Activated CD4-positive, alpha-beta memory T cell treated with anti-CD3 and anti-CD28 coated beads for 36 hours (primary cell): Measurements from ENCODE around the gene SMIM8. TPM values are rescaled to one million over a fixed set of nuclear protein-coding genes. Genes with fewer than 3 reads are reported as not detected.

Experiments
- CTCF ChIA-PET: fragments of 350-600 bp; sonication (Branson Sonifier 250); formaldehyde crosslinking; loops from one replicate; lab custom pipeline; 2021; ENCODE audit warnings: antibody characterized with exemption, inconsistent platforms; lab: Charles Lee
- POLR2A ChIA-PET: fragments of 350-600 bp; sonication (Branson Sonifier 250); formaldehyde crosslinking; loops from one replicate; lab custom pipeline; 2021; ENCODE audit warnings: antibody characterized with exemption; lab: Charles Lee
- DNase-seq: peaks from one replicate; pipeline ENCODE4 v3.0.0-alpha.2; 2020
- H3K27ac Mint-ChIP-seq: one replicate; pipeline ENCODE4 v1.8.0; 2021; ENCODE audit warnings: mixed read lengths
- H3K27me3 Mint-ChIP-seq: one replicate; pipeline ENCODE4 v1.8.0; 2021; ENCODE audit warnings: mixed read lengths
- H3K36me3 Mint-ChIP-seq: one replicate; pipeline ENCODE4 v1.8.0; 2021; ENCODE audit warnings: mixed read lengths
- H3K4me1 Mint-ChIP-seq: one replicate; pipeline ENCODE4 v1.8.0; 2021; ENCODE audit warnings: low read depth, mixed read lengths
- H3K4me3 Mint-ChIP-seq: one replicate; pipeline ENCODE4 v1.8.0; 2021; ENCODE audit warnings: mild to moderate bottlenecking, mixed read lengths
- H3K9me3 Mint-ChIP-seq: one replicate; pipeline ENCODE4 v1.8.0; 2021; ENCODE audit warnings: mixed read lengths
- intact Hi-C: fragments of 100-400 bp; cut with micrococcal nuclease; formaldehyde crosslinking; loops from one replicate; pipeline ENCODE4 v1.15.1; 2023
- total RNA-seq, 2 experiments: library from RNA; stranded (reverse); gene quantifications; one replicate each; pipeline ENCODE4 v1.2.3, GENCODE V29; 2021

SMIM8 gene
- total RNA-seq, 2 experiments from 2014 or later: 7.6 to 8.1 TPM

DNA sequence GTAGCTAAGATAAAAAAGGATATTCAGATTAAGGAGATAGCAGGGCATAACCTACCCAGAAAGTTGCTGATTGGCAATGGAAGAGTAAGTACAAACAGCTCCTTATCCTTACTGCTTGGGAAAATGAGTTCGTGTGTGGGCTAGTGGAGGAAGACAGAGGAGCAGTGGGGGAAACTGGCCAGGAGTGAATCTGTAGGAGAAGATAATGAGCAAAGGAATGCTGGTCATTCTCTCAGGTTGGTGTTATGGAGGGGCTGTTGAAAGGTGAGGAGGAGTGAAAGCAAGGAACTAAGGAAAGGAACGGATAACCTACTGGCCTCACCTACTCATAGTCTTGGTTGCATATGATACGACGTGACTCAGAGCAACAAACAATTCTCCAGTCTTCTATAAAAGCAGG, 14.0 kb downstream of the SMIM8 start:
- CTCF ChIA-PET: interaction anchor here (1.4 kb wide), 1 partner anchor 14 kb away, joined by 4 read pairs; the partner anchor contains the start of gene SMIM8
- intact Hi-C loops: no loop called here
- H3K27me3 Mint-ChIP-seq: no peaks in the 10 kb centered on the region
- no peak overlapping the region for H3K4me3 Mint-ChIP-seq
- peaks cover 11% of the 10 kb centered on the region for H3K36me3 Mint-ChIP-seq
- H3K9me3 Mint-ChIP-seq: no peaks in the 10 kb centered on the region
- no peak for DNase-seq
- H3K27ac Mint-ChIP-seq: no peak overlapping the region
- POLR2A ChIA-PET: no interaction called here
- peaks cover 13% of the 10 kb centered on the region for H3K4me1 Mint-ChIP-seq

DNA sequence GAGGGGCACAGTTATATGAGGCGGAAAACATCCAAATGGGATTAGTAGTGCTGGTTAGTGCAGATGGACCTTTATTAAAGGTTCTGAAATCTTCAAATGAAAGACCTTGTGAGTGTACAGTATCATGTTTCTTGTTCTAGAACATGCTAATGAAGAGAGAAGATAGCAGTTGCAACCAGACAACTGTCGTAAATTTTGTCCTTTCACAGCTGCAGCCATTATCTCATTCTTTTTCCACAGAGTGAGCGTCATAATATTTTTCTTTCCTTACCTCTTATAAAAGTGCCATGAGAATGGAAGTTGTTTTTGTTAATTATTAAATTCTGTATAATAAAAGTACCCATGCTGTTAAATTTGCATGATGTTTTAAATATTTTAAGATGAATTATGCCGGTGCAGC, 17.8 kb downstream of the SMIM8 start:
- Mint-ChIP-seq H3K27ac (no peak overlapping the region), H3K36me3 (peaks cover 7% of the 10 kb centered on the region), H3K4me3 (no peak overlapping the region), H3K4me1 (no peaks in the 10 kb centered on the region), H3K9me3 (no peaks in the 10 kb centered on the region), H3K27me3 (no peaks in the 10 kb centered on the region)
- intact Hi-C loops: no loop called here
- ChIA-PET CTCF (interaction anchor here (1.1 kb wide), 1 partner anchor 19 kb away, joined by 3 read pairs; no protein-coding TSS in a partner anchor), POLR2A (no interaction called here)
- DNase-seq: no peak

- Mint-ChIP-seq H3K4me3 (no peak overlapping the region), H3K9me3 (no peaks in the 10 kb centered on the region), H3K27ac (no peak overlapping the region), H3K4me1 (no peaks in the 10 kb centered on the region), H3K27me3 (no peaks in the 10 kb centered on the region), H3K36me3 (peaks cover 10% of the 10 kb centered on the region)
- ChIA-PET POLR2A (no interaction called here), CTCF (no interaction called here)
- DNase-seq: no peak
- intact Hi-C loops: no loop called here
Observed at GRCh38 chr6:87341158-87341557, 18.8 kb downstream of the SMIM8 start.

GRCh38 chr6:87341899-87342298, 19.5 kb downstream of the SMIM8 start:
- H3K9me3 Mint-ChIP-seq: no peaks in the 10 kb centered on the region
- no peaks in the 10 kb centered on the region for H3K4me1 Mint-ChIP-seq
- ChIA-PET POLR2A (no interaction called here), CTCF (no interaction called here)
- no peak for DNase-seq
- H3K27me3 Mint-ChIP-seq: no peaks in the 10 kb centered on the region
- H3K4me3 Mint-ChIP-seq: no peak overlapping the region
- intact Hi-C loops: no loop called here
- no peak overlapping the region for H3K27ac Mint-ChIP-seq
- H3K36me3 Mint-ChIP-seq: peaks cover 10% of the 10 kb centered on the region

- ChIA-PET CTCF (no interaction called here), POLR2A (no interaction called here)
- H3K27ac Mint-ChIP-seq: no peak overlapping the region
- H3K36me3 Mint-ChIP-seq: peaks cover 10% of the 10 kb centered on the region
- H3K9me3 Mint-ChIP-seq: no peaks in the 10 kb centered on the region
- H3K27me3 Mint-ChIP-seq: no peaks in the 10 kb centered on the region
- no peak for DNase-seq
- H3K4me3 Mint-ChIP-seq: no peak overlapping the region
- no peaks in the 10 kb centered on the region for H3K4me1 Mint-ChIP-seq
- intact Hi-C loops: no loop called here
Observed at GRCh38 chr6:87342829-87343228, 20.4 kb downstream of the SMIM8 start.

- H3K4me1 Mint-ChIP-seq: no peaks in the 10 kb centered on the region
- POLR2A ChIA-PET: no interaction called here
- no peaks in the 10 kb centered on the region for H3K27me3 Mint-ChIP-seq
- H3K27ac Mint-ChIP-seq: no peak within 1 kb of the TSS
- DNase-seq: no peak
- peaks cover 7% of the 10 kb centered on the region for H3K36me3 Mint-ChIP-seq
- intact Hi-C loops: no loop called here
- H3K4me3 Mint-ChIP-seq: no peak within 1 kb of the TSS
- no peaks in the 10 kb centered on the region for H3K9me3 Mint-ChIP-seq
- CTCF ChIA-PET: no interaction called here
Observed at GRCh38 chr6:87344731-87345130, 22.3 kb downstream of the SMIM8 start, which contains the start of gene C6orf163. Gene C6orf163, plus strand, starts transcription at chr6:87344813. Its CDS starts 287 bp downstream, at chr6:87345100.

GRCh38 chr6:87346700-87347099, 24.3 kb downstream of the SMIM8 start:
- H3K27me3 Mint-ChIP-seq: no peaks in the 10 kb centered on the region
- H3K9me3 Mint-ChIP-seq: no peaks in the 10 kb centered on the region
- DNase-seq: no peak
- no peak overlapping the region for H3K27ac Mint-ChIP-seq
- H3K4me1 Mint-ChIP-seq: no peaks in the 10 kb centered on the region
- peaks cover 7% of the 10 kb centered on the region for H3K36me3 Mint-ChIP-seq
- ChIA-PET POLR2A (no interaction called here), CTCF (no interaction called here)
- intact Hi-C loops: no loop called here
- H3K4me3 Mint-ChIP-seq: no peak overlapping the region

- Mint-ChIP-seq H3K9me3 (no peaks in the 10 kb centered on the region), H3K4me1 (no peaks in the 10 kb centered on the region), H3K27ac (no peak overlapping the region), H3K27me3 (no peaks in the 10 kb centered on the region), H3K36me3 (peaks cover 6% of the 10 kb centered on the region), H3K4me3 (no peak overlapping the region)
- intact Hi-C loops: no loop called here
- POLR2A ChIA-PET: no interaction called here
- CTCF ChIA-PET: no interaction called here
- no peak for DNase-seq
Observed at GRCh38 chr6:87349896-87350295, 27.5 kb downstream of the SMIM8 start.

- POLR2A ChIA-PET: no interaction called here
- DNase-seq: no peak
- Mint-ChIP-seq H3K9me3 (no peaks in the 10 kb centered on the region), H3K27me3 (no peaks in the 10 kb centered on the region), H3K36me3 (no peaks in the 10 kb centered on the region), H3K27ac (no peak overlapping the region), H3K4me1 (no peaks in the 10 kb centered on the region), H3K4me3 (no peak overlapping the region)
- intact Hi-C loops: no loop called here
- CTCF ChIA-PET: no interaction called here
Observed at GRCh38 chr6:87350516-87350915, 28.1 kb downstream of the SMIM8 start.

DNA sequence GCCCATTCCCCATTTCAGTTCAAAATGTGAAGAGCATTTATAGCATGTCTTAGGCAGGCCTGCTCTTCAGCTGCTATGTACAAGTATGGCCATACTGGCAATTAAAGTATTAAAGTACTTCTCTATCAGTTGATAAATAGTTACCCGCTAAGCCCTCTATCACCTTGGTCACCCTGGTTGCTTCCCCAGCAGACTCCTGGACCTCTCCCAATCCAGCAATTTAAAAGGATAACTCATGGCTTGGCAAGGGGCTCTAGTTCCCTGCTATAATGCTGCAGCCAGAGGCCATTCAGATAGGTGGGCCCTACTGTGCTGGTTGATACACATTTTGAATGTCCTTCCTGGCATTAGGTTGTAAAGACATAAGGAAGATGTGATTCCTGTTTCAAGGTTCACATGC, 29.2 kb downstream of the SMIM8 start:
- CTCF ChIA-PET: no interaction called here
- H3K36me3 Mint-ChIP-seq: no peaks in the 10 kb centered on the region
- no peak overlapping the region for H3K27ac Mint-ChIP-seq
- no peaks in the 10 kb centered on the region for H3K27me3 Mint-ChIP-seq
- DNase-seq: no peak
- no peaks in the 10 kb centered on the region for H3K4me1 Mint-ChIP-seq
- H3K9me3 Mint-ChIP-seq: no peaks in the 10 kb centered on the region
- intact Hi-C loops: no loop called here
- POLR2A ChIA-PET: no interaction called here
- no peak overlapping the region for H3K4me3 Mint-ChIP-seq

DNA sequence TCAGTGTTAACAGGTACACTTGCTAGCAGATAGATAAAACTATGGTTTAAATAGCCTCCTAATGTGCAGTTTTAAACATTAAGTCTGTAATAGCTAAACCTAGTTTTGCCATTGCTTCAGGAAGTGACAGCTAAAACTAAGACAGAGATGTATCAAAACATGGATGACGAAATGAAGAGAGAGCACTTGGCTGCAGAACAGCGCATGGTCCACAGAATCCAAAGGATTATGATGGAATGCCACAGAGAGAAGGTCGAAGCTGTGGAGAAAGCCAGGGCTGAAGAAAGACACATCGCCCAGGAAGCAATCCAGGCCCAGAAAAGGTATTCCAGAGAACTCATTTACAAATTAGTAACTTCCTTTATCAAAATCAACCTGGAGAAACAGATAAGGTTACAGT, 33.8 kb downstream of the SMIM8 start:
- Mint-ChIP-seq H3K27me3 (no peaks in the 10 kb centered on the region), H3K4me1 (no peaks in the 10 kb centered on the region), H3K9me3 (no peaks in the 10 kb centered on the region), H3K36me3 (no peaks in the 10 kb centered on the region), H3K27ac (no peak overlapping the region), H3K4me3 (no peak overlapping the region)
- ChIA-PET CTCF (no interaction called here), POLR2A (no interaction called here)
- intact Hi-C loops: no loop called here
- DNase-seq: no peak

DNA sequence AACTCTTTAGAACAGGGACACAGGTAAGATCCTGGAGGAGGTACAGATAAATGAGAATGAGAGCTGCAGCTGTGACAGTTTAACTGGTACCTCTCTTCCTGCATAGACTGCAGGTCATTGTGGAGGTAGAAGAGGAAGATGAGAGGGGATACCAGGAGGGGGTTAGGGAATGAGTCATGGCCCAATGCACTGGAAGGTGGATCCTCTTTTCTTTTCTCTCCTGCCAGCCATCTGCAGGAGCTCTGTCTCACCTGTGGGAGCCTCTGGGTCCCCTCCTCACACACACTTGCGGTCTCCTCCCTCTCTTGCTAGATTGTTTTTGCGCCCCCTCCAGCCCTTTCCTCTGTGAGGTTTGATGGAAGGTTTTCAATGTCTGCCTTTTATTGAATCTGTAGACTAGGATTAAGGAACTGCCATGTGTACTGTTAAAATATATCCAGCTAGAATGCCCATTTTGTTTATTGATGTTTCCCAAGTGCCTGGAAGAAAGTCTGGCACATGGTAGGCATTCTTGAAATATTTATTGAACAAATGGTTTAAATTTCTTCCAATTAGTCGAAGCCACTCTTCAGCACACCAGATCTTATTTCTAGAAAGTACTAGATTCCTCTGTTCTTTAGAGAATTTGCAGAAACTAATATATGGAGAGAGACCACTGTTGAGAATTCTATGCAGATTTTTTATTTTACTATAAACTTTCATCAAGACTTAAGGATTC, 35.2 kb downstream of the SMIM8 start:
- POLR2A ChIA-PET: no interaction called here
- no peak overlapping the region for H3K4me3 Mint-ChIP-seq
- peaks cover 5% of the 10 kb centered on the region for H3K36me3 Mint-ChIP-seq
- no peak for DNase-seq
- H3K9me3 Mint-ChIP-seq: no peaks in the 10 kb centered on the region
- CTCF ChIA-PET: no interaction called here
- intact Hi-C loops: no loop called here
- no peaks in the 10 kb centered on the region for H3K27me3 Mint-ChIP-seq
- H3K4me1 Mint-ChIP-seq: no peaks in the 10 kb centered on the region
- no peak overlapping the region for H3K27ac Mint-ChIP-seq

DNA sequence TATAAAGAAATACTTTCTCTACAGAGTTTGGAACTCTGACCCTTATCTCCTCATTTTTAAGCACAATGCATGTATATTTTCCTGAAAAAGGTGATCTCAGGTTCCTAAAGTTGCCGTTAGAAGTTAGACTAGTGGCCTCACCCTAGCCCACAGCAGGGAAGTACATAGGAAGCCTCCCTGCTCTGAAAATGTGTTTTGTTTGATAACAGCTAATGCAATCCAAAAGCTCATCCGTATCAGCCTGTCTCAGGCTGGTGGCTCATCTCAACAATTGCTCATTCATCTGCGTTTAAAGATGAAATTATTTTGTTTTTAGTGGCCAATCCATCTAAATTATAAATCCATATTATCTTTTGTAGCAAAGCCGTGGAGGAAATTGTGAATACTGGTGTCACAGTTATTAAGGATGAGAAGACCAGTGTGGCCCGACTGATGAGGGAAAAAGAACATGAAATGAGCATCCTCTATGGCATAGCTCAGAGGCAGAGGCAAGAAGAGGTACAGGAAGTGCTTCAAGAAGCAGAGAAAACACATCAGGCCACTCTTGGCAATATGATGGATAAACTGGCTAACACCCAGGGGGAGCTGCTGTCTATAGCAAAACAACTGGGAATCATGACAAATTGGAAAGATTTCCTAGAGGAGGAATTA, 42.3 kb downstream of the SMIM8 start:
- Mint-ChIP-seq H3K27me3 (no peaks in the 10 kb centered on the region), H3K4me3 (no peak overlapping the region), H3K27ac (no peak overlapping the region), H3K4me1 (no peaks in the 10 kb centered on the region), H3K9me3 (peaks cover 9% of the 10 kb centered on the region), H3K36me3 (peaks cover 10% of the 10 kb centered on the region)
- DNase-seq: no peak
- ChIA-PET POLR2A (no interaction called here), CTCF (interaction anchor here (0.9 kb wide), 1 partner anchor 226 kb away, joined by 3 read pairs; no protein-coding TSS in a partner anchor)
- intact Hi-C loops: no loop called here
